Measurements from ENCODE around the gene ZBTB7C. TPM values are rescaled to one million over a fixed set of nuclear protein-coding genes. Genes with fewer than 3 reads are reported as not detected.
A peak's percentile ranks its signal among the peaks of the same experiment; 100 is the strongest.

The ZBTB7C gene
- polyA plus RNA-seq, 2 of the 4 experiments (the other 2 are of a cell fraction) = 0.10 to 0.12 TPM

DNA sequence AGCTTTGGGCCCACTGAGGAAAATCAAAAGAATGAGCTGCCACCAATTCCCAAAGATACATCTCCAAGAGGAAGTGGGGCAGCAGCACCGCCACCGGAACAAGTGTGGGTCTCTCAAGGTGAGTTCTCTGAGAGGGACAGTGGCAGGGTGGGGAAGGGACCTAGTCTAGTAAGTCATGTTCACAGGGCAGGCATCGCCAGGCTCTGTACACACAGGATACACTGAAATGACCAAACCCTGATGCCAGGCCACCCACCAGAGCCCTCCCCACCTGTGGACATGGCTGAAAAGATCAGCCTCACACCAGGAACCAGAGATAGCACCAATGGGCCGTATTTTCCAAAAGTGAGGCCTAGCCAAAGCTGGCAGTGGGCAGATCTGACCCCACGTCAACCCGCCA is 370.5 kb downstream of the ZBTB7C start:
- WGBS (ENCODE audit: missing lambda C conversion rate) = 91% methylated on average over 6 of the region's 6 CpGs
- DNase-seq (ENCODE audit: low read depth in 1 of 2, low spot score in 1 of 2) (no peak), FAIRE-seq (no peak), ATAC-seq (no peak)
- no peak for TF ChIP-seq NPAS2 (CRISPR knock-in tag; IDR thresholded peaks at IDR 0.05; ENCODE audit: borderline replicate concordance)
- no peak for TF ChIP-seq JUNB (IDR thresholded peaks at IDR 0.05)
- no peak for TF ChIP-seq SMC3 (IDR thresholded peaks at IDR 0.05)
- TF ChIP-seq, protein P1, sequence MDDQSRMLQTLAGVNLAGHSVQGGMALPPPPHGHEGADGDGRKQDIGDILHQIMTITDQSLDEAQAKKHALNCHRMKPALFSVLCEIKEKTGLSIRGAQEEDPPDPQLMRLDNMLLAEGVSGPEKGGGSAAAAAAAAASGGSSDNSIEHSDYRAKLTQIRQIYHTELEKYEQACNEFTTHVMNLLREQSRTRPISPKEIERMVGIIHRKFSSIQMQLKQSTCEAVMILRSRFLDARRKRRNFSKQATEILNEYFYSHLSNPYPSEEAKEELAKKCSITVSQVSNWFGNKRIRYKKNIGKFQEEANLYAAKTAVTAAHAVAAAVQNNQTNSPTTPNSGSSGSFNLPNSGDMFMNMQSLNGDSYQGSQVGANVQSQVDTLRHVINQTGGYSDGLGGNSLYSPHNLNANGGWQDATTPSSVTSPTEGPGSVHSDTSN (IDR thresholded peaks at IDR 0.05) = no peak
- no peak for TF ChIP-seq FOXS1 (CRISPR knock-in tag; IDR thresholded peaks at IDR 0.05)
- TF ChIP-seq TFCP2L1 (CRISPR knock-in tag; IDR thresholded peaks at IDR 0.05) = no peak
- TF ChIP-seq ZNF302 (CRISPR knock-in tag; IDR thresholded peaks at IDR 0.05) = no peak
- no peak for TF ChIP-seq HOXB5 (CRISPR knock-in tag; IDR thresholded peaks at IDR 0.05)
- no peak for TF ChIP-seq BHLHE40 (IDR thresholded peaks at IDR 0.05; ENCODE audit: low read depth, low read length)
- no peak for TF ChIP-seq GATA3 (IDR thresholded peaks at IDR 0.05; ENCODE audit: borderline replicate concordance)
- TF ChIP-seq HEYL (CRISPR knock-in tag; IDR thresholded peaks at IDR 0.05) = no peak
- no peak for TF ChIP-seq SREBF2 (IDR thresholded peaks at IDR 0.05)
- Histone ChIP-seq H3K27ac (no peak overlapping the region), H3K9me3 (0 out of 3 replicates have a peak, but pooled peaks cover 3% of the 10 kb centered on the region), H3K4me1 (no peaks in the 10 kb centered on the region), H3K4me3 (no peak overlapping the region), H3K4me2 (no peak overlapping the region)
- ChIA-PET CTCF (interaction anchor here (1.5 to 13.3 kb wide), 2 partner anchors 12 to 403 kb away, joined by 5 to 175 read pairs; no protein-coding TSS in a partner anchor), POLR2A (no interaction called here)

DNA sequence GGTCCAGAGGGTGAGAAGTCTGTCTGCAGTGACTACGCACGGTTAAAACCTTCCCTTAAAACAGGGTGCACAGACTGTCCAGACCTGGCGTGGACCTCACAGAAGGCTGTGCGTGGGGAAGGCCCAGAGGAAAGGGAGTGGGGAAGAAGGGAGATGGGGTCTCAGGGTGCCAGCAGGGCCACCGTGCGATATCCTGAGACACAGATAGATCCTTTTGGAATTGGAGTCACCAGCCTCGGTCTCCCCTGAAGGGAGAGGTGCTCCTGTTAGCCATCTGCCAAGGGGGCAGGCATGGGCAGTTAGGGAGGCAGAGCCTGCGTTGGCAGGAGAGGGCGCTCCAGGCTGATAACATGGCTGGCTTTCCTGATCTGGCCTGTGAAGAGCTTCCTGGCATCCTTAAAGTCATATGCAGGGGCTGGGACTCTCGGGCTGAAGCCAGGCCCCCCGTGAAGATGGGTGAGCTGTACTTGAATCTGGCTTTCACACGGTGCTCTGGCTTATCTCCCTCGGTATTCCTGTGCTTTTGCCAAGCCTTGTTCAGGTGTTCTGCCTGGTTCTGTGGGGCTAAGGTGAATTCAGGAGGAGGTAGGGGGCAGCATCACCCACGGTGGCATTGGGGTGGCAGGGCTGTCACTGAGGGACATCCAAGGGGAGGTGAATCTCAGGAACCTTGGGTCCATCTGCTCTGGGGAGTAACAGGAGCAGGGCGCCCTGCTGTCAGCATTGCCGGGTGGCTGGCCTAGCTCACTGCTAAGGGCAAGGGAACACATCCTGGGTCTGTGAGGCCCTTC is 371.5 kb downstream of the ZBTB7C start:
- H3K9me3 ChIP-seq = no peaks in the 10 kb centered on the region
- no peak overlapping the region for H3K27ac ChIP-seq
- H3K4me2 ChIP-seq = no peak overlapping the region
- ChIA-PET CTCF (interaction anchor here (0.6 to 13.3 kb wide), 5 partner anchors 12 to 428 kb away, joined by 3 to 175 read pairs (median 5); no protein-coding TSS in a partner anchor), POLR2A (no interaction called here)
- no peaks in the 10 kb centered on the region for H3K4me1 ChIP-seq
- H3K4me3 ChIP-seq = no peak overlapping the region
- peak; percentile 29 to 36; a peak in 2 of 5 replicates for TF ChIP-seq RAD21 (conservative IDR thresholded peaks at IDR 0.05 in 1 of 2, IDR thresholded peaks at IDR 0.05 in 1 of 2)
- no peak for TF ChIP-seq TP53 (CRISPR knock-in tag; IDR thresholded peaks at IDR 0.05)
- no peak for TF ChIP-seq RFX5 (IDR thresholded peaks at IDR 0.05)
- TF ChIP-seq, protein P2, sequence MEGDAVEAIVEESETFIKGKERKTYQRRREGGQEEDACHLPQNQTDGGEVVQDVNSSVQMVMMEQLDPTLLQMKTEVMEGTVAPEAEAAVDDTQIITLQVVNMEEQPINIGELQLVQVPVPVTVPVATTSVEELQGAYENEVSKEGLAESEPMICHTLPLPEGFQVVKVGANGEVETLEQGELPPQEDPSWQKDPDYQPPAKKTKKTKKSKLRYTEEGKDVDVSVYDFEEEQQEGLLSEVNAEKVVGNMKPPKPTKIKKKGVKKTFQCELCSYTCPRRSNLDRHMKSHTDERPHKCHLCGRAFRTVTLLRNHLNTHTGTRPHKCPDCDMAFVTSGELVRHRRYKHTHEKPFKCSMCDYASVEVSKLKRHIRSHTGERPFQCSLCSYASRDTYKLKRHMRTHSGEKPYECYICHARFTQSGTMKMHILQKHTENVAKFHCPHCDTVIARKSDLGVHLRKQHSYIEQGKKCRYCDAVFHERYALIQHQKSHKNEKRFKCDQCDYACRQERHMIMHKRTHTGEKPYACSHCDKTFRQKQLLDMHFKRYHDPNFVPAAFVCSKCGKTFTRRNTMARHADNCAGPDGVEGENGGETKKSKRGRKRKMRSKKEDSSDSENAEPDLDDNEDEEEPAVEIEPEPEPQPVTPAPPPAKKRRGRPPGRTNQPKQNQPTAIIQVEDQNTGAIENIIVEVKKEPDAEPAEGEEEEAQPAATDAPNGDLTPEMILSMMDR (IDR thresholded peaks at IDR 0.05) = peak; percentile 21; the same call in 1 of the 3 replicates
- TF ChIP-seq ZSCAN20 (CRISPR knock-in tag; IDR thresholded peaks at IDR 0.05) = no peak
- no peak for TF ChIP-seq EHF (CRISPR knock-in tag; IDR thresholded peaks at IDR 0.05)
- ATAC-seq (peak; percentile 63 to 84; a peak in 4 of 6 replicates), FAIRE-seq (no peak), DNase-seq (ENCODE audit: low read depth in 1 of 2, low spot score in 1 of 2) (peak in 1 of 2 experiments; percentile 19)
- WGBS (ENCODE audit: missing lambda C conversion rate) = 42% methylated on average over 11 of the region's 16 CpGs

DNA sequence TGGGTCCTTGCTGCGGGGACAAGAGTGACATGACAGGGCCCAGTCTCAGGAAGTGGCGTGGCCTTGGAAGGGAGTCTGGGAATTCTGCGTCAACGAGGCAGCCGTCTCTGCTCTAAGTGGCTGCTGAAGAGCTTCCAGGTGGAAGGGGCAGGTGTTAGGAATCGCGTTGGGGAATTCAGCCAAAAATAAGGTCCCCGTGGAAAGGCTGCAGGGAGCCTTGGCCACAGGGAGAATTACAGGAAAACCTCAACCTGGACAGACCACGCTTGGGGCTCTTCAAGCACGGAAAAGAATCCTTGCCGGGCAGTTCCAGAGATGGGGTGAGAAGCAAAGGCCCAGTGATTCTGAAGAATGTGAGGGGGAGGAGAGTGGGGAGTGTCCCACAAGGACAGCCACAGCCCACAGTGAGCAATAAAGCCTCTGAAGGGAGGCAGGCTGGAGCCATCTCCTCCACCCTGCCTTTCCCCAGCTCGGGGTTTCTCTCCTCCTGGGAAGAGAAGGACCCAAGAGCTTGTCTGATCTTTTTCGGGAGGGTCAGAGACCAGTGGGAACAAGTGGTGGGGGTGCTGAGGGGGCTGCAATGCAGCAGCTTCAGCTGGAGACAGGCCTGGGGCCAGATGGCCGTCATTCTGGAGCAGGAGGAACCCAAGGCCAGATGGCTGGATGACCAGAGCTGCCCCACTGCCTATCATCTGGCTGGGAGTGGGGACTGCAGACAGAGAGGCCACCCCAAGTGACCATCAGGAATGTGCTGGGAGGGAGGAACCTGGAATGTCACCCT is 372.4 kb downstream of the ZBTB7C start:
- 82% methylated on average over 12 of the region's 14 CpGs for WGBS (ENCODE audit: missing lambda C conversion rate)
- no peak for DNase-seq (ENCODE audit: low read depth in 1 of 2, low spot score in 1 of 2)
- Histone ChIP-seq H3K27ac (no peak overlapping the region), H3K4me1 (no peaks in the 10 kb centered on the region), H3K9me3 (no peaks in the 10 kb centered on the region), H3K4me3 (no peak overlapping the region), H3K4me2 (no peak overlapping the region)
- ATAC-seq = no peak
- POLR2A ChIA-PET = no interaction called here
- TF ChIP-seq ZSCAN20 (CRISPR knock-in tag; IDR thresholded peaks at IDR 0.05) (no peak), CBX8 (IDR thresholded peaks at IDR 0.05) (no peak), EHF (CRISPR knock-in tag; IDR thresholded peaks at IDR 0.05) (no peak), CBX2 (IDR thresholded peaks at IDR 0.05; ENCODE audit: borderline replicate concordance, low read depth) (no peak)
- TF ChIP-seq, protein P3, sequence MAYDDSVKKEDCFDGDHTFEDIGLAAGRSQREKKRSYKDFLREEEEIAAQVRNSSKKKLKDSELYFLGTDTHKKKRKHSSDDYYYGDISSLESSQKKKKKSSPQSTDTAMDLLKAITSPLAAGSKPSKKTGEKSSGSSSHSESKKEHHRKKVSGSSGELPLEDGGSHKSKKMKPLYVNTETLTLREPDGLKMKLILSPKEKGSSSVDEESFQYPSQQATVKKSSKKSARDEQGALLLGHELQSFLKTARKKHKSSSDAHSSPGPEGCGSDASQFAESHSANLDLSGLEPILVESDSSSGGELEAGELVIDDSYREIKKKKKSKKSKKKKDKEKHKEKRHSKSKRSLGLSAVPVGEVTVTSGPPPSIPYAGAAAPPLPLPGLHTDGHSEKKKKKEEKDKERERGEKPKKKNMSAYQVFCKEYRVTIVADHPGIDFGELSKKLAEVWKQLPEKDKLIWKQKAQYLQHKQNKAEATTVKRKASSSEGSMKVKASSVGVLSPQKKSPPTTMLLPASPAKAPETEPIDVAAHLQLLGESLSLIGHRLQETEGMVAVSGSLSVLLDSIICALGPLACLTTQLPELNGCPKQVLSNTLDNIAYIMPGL (CRISPR knock-in tag; IDR thresholded peaks at IDR 0.05; ENCODE audit: borderline replicate concordance) = no peak
- CTCF ChIA-PET = interaction anchor here (1.0 to 13.3 kb wide), 3 partner anchors 405 to 429 kb away, joined by 4 to 175 read pairs (median 5); no protein-coding TSS in a partner anchor
- FAIRE-seq = no peak

Measured in A549 (cell line).